ENCODE results near the gene ATG4C.

Gene ATG4C

GRCh38 chr1:62833529-62833928 lies 49.6 kb downstream of the ATG4C start:
- in situ Hi-C loops (cut with HindIII; ENCODE audit: low sequenced_read_pairs) = no loop called here
- no peak for TF ChIP-seq CTCF (IDR thresholded peaks at IDR 0.05; ENCODE audit: low read depth, low read length, missing control alignments)
- no peak for DNase-seq (ENCODE audit: low read depth)
- H3K4me3 ChIP-seq (ENCODE audit: low read depth, low read length) = no peak overlapping the region

GRCh38 chr1:62834400-62834961 lies 50.5 kb downstream of the ATG4C start:
- TF ChIP-seq CTCF (IDR thresholded peaks at IDR 0.05; ENCODE audit: low read depth, low read length, missing control alignments) = no peak
- in situ Hi-C loops (cut with HindIII; ENCODE audit: low sequenced_read_pairs) = no loop called here
- no peak overlapping the region for H3K4me3 ChIP-seq (ENCODE audit: low read depth, low read length)
- no peak for DNase-seq (ENCODE audit: low read depth)

- in situ Hi-C loops (cut with HindIII; ENCODE audit: low sequenced_read_pairs) = no loop called here
- no peak for TF ChIP-seq CTCF (IDR thresholded peaks at IDR 0.05; ENCODE audit: low read depth, low read length, missing control alignments)
- DNase-seq (ENCODE audit: low read depth) = no peak
- no peak overlapping the region for H3K4me3 ChIP-seq (ENCODE audit: low read depth, low read length)
These were observed 53.1 kb downstream of the ATG4C start for GRCh38 chr1:62836856-62837540.

GRCh38 chr1:62840555-62840954 lies 56.6 kb downstream of the ATG4C start:
- H3K4me3 ChIP-seq (ENCODE audit: low read depth, low read length) = no peak overlapping the region
- in situ Hi-C loops (cut with HindIII; ENCODE audit: low sequenced_read_pairs) = no loop called here
- no peak for TF ChIP-seq CTCF (IDR thresholded peaks at IDR 0.05; ENCODE audit: low read depth, low read length, missing control alignments)
- DNase-seq (ENCODE audit: low read depth) = no peak

GRCh38 chr1:62841587-62842169 lies 57.7 kb downstream of the ATG4C start:
- DNase-seq (ENCODE audit: low read depth) = peak; percentile 60
- H3K4me3 ChIP-seq (ENCODE audit: low read depth, low read length) = no peak overlapping the region
- in situ Hi-C loops (cut with HindIII; ENCODE audit: low sequenced_read_pairs) = no loop called here
- TF ChIP-seq CTCF (IDR thresholded peaks at IDR 0.05; ENCODE audit: low read depth, low read length, missing control alignments) = peak; percentile 59

GRCh38 chr1:62844030-62844429 lies 60.1 kb downstream of the ATG4C start:
- in situ Hi-C loops (cut with HindIII; ENCODE audit: low sequenced_read_pairs) = no loop called here
- no peak overlapping the region for H3K4me3 ChIP-seq (ENCODE audit: low read depth, low read length)
- no peak for DNase-seq (ENCODE audit: low read depth)
- TF ChIP-seq CTCF (IDR thresholded peaks at IDR 0.05; ENCODE audit: low read depth, low read length, missing control alignments) = no peak
